ENCODE measurements around the gene LYPD6B. TPM values are rescaled to one million over a fixed set of nuclear protein-coding genes. Genes with fewer than 3 reads are reported as not detected.

Gene LYPD6B
- polyA plus RNA-seq, 1 experiment = 0.26 TPM

DNA sequence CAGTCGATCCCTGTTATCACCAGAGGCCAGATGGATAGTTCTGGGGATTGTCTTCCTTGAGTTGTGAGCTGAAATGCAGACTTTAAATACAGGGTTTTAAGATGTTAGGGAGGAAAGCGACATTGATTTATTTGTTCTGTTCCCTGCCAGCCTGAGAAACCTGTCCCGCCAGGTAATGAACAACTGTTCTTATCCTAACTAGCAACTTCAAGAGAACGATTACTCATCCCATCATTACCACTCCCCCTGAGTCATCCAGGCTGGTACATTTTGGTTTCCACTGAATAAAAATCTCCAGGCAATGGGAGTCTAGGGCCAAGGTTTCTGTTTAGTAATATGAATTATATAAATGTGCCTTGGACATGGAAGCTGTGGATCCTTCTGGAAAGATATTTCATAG, 131.2 kb downstream of the LYPD6B start:
- TF ChIP-seq, protein P1, sequence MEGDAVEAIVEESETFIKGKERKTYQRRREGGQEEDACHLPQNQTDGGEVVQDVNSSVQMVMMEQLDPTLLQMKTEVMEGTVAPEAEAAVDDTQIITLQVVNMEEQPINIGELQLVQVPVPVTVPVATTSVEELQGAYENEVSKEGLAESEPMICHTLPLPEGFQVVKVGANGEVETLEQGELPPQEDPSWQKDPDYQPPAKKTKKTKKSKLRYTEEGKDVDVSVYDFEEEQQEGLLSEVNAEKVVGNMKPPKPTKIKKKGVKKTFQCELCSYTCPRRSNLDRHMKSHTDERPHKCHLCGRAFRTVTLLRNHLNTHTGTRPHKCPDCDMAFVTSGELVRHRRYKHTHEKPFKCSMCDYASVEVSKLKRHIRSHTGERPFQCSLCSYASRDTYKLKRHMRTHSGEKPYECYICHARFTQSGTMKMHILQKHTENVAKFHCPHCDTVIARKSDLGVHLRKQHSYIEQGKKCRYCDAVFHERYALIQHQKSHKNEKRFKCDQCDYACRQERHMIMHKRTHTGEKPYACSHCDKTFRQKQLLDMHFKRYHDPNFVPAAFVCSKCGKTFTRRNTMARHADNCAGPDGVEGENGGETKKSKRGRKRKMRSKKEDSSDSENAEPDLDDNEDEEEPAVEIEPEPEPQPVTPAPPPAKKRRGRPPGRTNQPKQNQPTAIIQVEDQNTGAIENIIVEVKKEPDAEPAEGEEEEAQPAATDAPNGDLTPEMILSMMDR (IDR thresholded peaks at IDR 0.05; ENCODE audit: low read depth, low read length) = no peak
- Histone ChIP-seq H3K27ac (ENCODE audit: low read depth, low read length) (no peak overlapping the region), H3K27me3 (ENCODE audit: control insufficient read depth, insufficient read depth, low read length) (no peaks in the 10 kb centered on the region), H3K9me3 (ENCODE audit: control insufficient read depth, insufficient read depth, low read length) (no peaks in the 10 kb centered on the region), H3K4me3 (ENCODE audit: low read depth, low read length) (no peak overlapping the region)
- DNase-seq (ENCODE audit: low read depth, low spot score) = no peak
- CTCF ChIA-PET = interaction anchor here (1.4 kb wide), 1 partner anchor 152 kb away, joined by 7 read pairs; no protein-coding TSS in a partner anchor
- POLR2A ChIA-PET = no interaction called here

DNA sequence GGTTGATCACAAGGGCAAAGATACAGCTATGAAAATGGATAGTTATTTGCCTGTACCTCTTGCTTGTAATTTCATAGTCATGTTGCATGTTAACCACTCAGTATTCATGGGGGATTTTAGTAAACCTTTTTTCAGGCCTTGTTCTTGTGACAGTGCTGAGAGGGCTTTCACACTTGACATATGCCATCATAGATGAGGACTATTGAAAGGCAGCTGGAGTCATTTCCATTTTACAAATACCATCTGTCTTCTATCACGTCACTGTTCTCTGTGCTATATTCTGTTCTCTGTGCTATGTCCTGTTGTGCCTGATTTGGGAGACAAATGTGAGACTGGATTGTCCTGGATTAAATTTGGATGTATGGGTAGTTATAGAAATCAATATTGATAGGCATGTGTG, 131.7 kb downstream of the LYPD6B start:
- DNase-seq (ENCODE audit: low read depth, low spot score) = no peak
- POLR2A ChIA-PET = no interaction called here
- Histone ChIP-seq H3K4me3 (ENCODE audit: low read depth, low read length) (no peak overlapping the region), H3K27me3 (ENCODE audit: control insufficient read depth, insufficient read depth, low read length) (no peaks in the 10 kb centered on the region), H3K27ac (ENCODE audit: low read depth, low read length) (no peak overlapping the region), H3K9me3 (ENCODE audit: control insufficient read depth, insufficient read depth, low read length) (no peaks in the 10 kb centered on the region)
- CTCF ChIA-PET = interaction anchor here (0.6 to 1.4 kb wide), 3 partner anchors 8 to 152 kb away, joined by 3 to 7 read pairs (median 3); no protein-coding TSS in a partner anchor
- TF ChIP-seq, protein P1 (IDR thresholded peaks at IDR 0.05; ENCODE audit: low read depth, low read length) = no peak

DNA sequence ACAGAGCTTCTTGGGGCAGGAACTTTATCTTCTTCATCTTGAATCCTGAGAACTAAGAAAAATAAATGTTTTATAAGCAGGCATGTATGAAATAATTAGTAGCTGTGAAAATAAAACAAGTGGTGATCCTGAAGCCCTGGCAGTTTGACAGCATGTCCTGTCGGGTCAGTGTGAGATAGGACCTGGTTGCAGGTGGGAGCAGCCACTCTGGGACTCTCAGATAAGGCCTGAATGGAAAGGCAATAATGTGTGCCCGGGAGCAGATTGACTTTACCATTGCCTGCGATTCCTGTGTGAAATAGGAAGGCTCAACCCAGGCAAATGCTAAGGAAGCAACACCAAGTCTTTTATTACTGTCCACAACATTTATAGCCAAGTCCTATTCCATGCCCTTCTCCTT, 132.4 kb downstream of the LYPD6B start:
- no peak overlapping the region for H3K27ac ChIP-seq (ENCODE audit: low read depth, low read length)
- DNase-seq (ENCODE audit: low read depth, low spot score) = no peak
- H3K9me3 ChIP-seq (ENCODE audit: control insufficient read depth, insufficient read depth, low read length) = no peaks in the 10 kb centered on the region
- POLR2A ChIA-PET = no interaction called here
- CTCF ChIA-PET = interaction anchor here (1.0 to 1.4 kb wide), 2 partner anchors 9 to 153 kb away, joined by 3 to 7 read pairs; no protein-coding TSS in a partner anchor
- no peak overlapping the region for H3K4me3 ChIP-seq (ENCODE audit: low read depth, low read length)
- no peaks in the 10 kb centered on the region for H3K27me3 ChIP-seq (ENCODE audit: control insufficient read depth, insufficient read depth, low read length)
- TF ChIP-seq, protein P1 (IDR thresholded peaks at IDR 0.05; ENCODE audit: low read depth, low read length) = no peak

GRCh38 chr2:149173220-149173619, 134.7 kb downstream of the LYPD6B start:
- TF ChIP-seq, protein P1 (IDR thresholded peaks at IDR 0.05; ENCODE audit: low read depth, low read length) = no peak
- ChIA-PET CTCF (interaction anchor here (1.9 kb wide), 1 partner anchor 156 kb away, joined by 7 read pairs; no protein-coding TSS in a partner anchor), POLR2A (no interaction called here)
- DNase-seq (ENCODE audit: low read depth, low spot score) = no peak
- no peak overlapping the region for H3K4me3 ChIP-seq (ENCODE audit: low read depth, low read length)
- H3K9me3 ChIP-seq (ENCODE audit: control insufficient read depth, insufficient read depth, low read length) = no peaks in the 10 kb centered on the region
- H3K27me3 ChIP-seq (ENCODE audit: control insufficient read depth, insufficient read depth, low read length) = no peaks in the 10 kb centered on the region
- H3K27ac ChIP-seq (ENCODE audit: low read depth, low read length) = no peak overlapping the region

- DNase-seq (ENCODE audit: low read depth, low spot score) = no peak
- CTCF ChIA-PET = no interaction called here
Observed at GRCh38 chr2:149175956-149176355, 137.5 kb downstream of the LYPD6B start.

More at GRCh38 chr2:149175956-149176355, 137.5 kb downstream of the LYPD6B start:
- TF ChIP-seq, protein P1 (IDR thresholded peaks at IDR 0.05; ENCODE audit: low read depth, low read length) = no peak
- POLR2A ChIA-PET = no interaction called here
- H3K27ac ChIP-seq (ENCODE audit: low read depth, low read length) = no peak overlapping the region
- H3K4me3 ChIP-seq (ENCODE audit: low read depth, low read length) = no peak overlapping the region
- H3K27me3 ChIP-seq (ENCODE audit: control insufficient read depth, insufficient read depth, low read length) = no peaks in the 10 kb centered on the region
- no peaks in the 10 kb centered on the region for H3K9me3 ChIP-seq (ENCODE audit: control insufficient read depth, insufficient read depth, low read length)

Measured in AG04450 (cell line).